ENCODE results near the gene TMEM233. TPM values are rescaled to one million over a fixed set of nuclear protein-coding genes. Genes with fewer than 3 reads are reported as not detected.

The TMEM233 gene
- total and polyA plus RNA-seq, 2 of the 8 experiments (the other 6 are each of a cell fraction or from before 2014, with no cell fraction given) = 0.09 TPM

- Histone ChIP-seq H3K14ac (ENCODE audit: insufficient read length) (no peak overlapping the region), H3K4ac (replicated peaks; ENCODE audit: insufficient read length, low read depth, low read length) (no peak overlapping the region), H3K23ac (ENCODE audit: insufficient read length) (no peak overlapping the region), H2AK5ac (ENCODE audit: low read depth, low read length) (no peak overlapping the region), H4K5ac (ENCODE audit: insufficient read length, low read depth, low read length) (no peak overlapping the region), H2AFZ (ENCODE audit: low read length) (no peak overlapping the region), H4K20me1 (replicated peaks in 1 of 2; ENCODE audit: control insufficient read depth in 1 of 2, insufficient read depth in 2 of 2, low read length in 2 of 2) (no peaks in the 10 kb centered on the region), H2BK12ac (ENCODE audit: low read depth, low read length) (no peak overlapping the region), H3K27ac (ENCODE audit: low read depth, low read length) (no peak overlapping the region), H2BK20ac (ENCODE audit: low read length) (no peak overlapping the region), H3K9me3 (ENCODE audit: insufficient read depth in 2 of 2, low read depth in 1 of 2, low read length in 1 of 2) (no peaks in the 10 kb centered on the region), H3K4me3 (ENCODE audit: extremely low read depth in 1 of 4, insufficient read depth in 2 of 4, low read depth in 3 of 4, low read length in 4 of 4) (no peak overlapping the region), H2BK15ac (ENCODE audit: low read length) (no peak overlapping the region), H3K56ac (replicated peaks; ENCODE audit: insufficient read length, low read depth, low read length) (no peak overlapping the region), H2BK120ac (replicated peaks; ENCODE audit: low read depth, low read length) (no peak overlapping the region), H3K27me3 (replicated peaks in 1 of 4; ENCODE audit: control insufficient read depth in 3 of 4, extremely low read depth in 1 of 4, insufficient read depth in 3 of 4, low read length in 3 of 4) (no peaks in the 10 kb centered on the region), H3K36me3 (ENCODE audit: control insufficient read depth in 2 of 4, insufficient read depth in 4 of 4, low read length in 3 of 4) (no peaks in the 10 kb centered on the region), H2BK5ac (ENCODE audit: low read depth, low read length) (no peak overlapping the region), H4K91ac (replicated peaks; ENCODE audit: insufficient read length, low read length) (no peak overlapping the region), H3K9ac (replicated peaks in 1 of 4; ENCODE audit: extremely low read depth in 1 of 4, low read depth in 3 of 4, low read length in 3 of 4) (no peak overlapping the region), H3K79me2 (ENCODE audit: control insufficient read depth in 1 of 2, insufficient read depth in 2 of 2, low read length in 2 of 2) (no peaks in the 10 kb centered on the region), H3K79me1 (ENCODE audit: low read depth, low read length) (no peaks in the 10 kb centered on the region), H3K18ac (ENCODE audit: extremely low read depth, low read length) (no peak overlapping the region), H3K4me2 (ENCODE audit: insufficient read depth in 1 of 2, low read depth in 2 of 2, low read length in 2 of 2) (no peak overlapping the region), H3K23me2 (ENCODE audit: low read depth, low read length) (no peaks in the 10 kb centered on the region), H3K4me1 (replicated peaks in 1 of 4; ENCODE audit: control insufficient read depth in 3 of 4, insufficient read depth in 4 of 4, low read length in 3 of 4) (no peaks in the 10 kb centered on the region), H4K8ac (ENCODE audit: extremely low read depth, insufficient read depth, low read length) (no peak overlapping the region)
- CTCF ChIA-PET (ENCODE audit: partially characterized antibody) = interaction anchor here (0.6 to 4.4 kb wide), 4 partner anchors 13 to 332 kb away, joined by 3 to 19 read pairs (median 4); partner anchors contain the start of gene PRKAB1
- FAIRE-seq (no peak), DNase-seq (ENCODE audit: low read depth in 1 of 2, low spot score in 2 of 2) (no peak)
- TF ChIP-seq, protein P1, sequence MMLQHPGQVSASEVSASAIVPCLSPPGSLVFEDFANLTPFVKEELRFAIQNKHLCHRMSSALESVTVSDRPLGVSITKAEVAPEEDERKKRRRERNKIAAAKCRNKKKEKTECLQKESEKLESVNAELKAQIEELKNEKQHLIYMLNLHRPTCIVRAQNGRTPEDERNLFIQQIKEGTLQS (IDR thresholded peaks at IDR 0.05; ENCODE audit: insufficient read depth, low read depth, low read length) = no peak
- TF ChIP-seq RNF2 (IDR thresholded peaks at IDR 0.05; ENCODE audit: borderline replicate concordance, low read depth, low read length, missing control alignments, poor library complexity, severe bottlenecking) (no peak), SP1 (IDR thresholded peaks at IDR 0.05; ENCODE audit: low read depth, low read length) (no peak), SP2 (IDR thresholded peaks at IDR 0.05; ENCODE audit: low read length) (no peak), EZH2 (IDR thresholded peaks at IDR 0.05; ENCODE audit: low read depth, low read length, severe bottlenecking) (no peak), SIRT6 (IDR thresholded peaks at IDR 0.05; ENCODE audit: low read length) (no peak), JUND (IDR thresholded peaks at IDR 0.05; ENCODE audit: low read length) (no peak), CEBPB (IDR thresholded peaks at IDR 0.05; ENCODE audit: low read depth, low read length) (no peak), CBX8 (IDR thresholded peaks at IDR 0.05; ENCODE audit: borderline replicate concordance, low read depth, low read length) (no peak), CBX5 (IDR thresholded peaks at IDR 0.05; ENCODE audit: low read depth, low read length) (no peak), SIN3A (conservative IDR thresholded peaks at IDR 0.05 in 1 of 2, IDR thresholded peaks at IDR 0.05 in 1 of 2; ENCODE audit: low read depth in 1 of 2, low read length in 2 of 2) (no peak), KDM1A (IDR thresholded peaks at IDR 0.05; ENCODE audit: borderline replicate concordance, low read length) (no peak), CHD2 (IDR thresholded peaks at IDR 0.05; ENCODE audit: low read length) (no peak)
- WGBS, 2 experiments (ENCODE audit: extremely low coverage in 1 of 2, insufficient coverage in 1 of 2, insufficient read length in 1 of 2, insufficient replicate concordance in 2 of 2, low coverage in 1 of 2, low lambda C conversion rate in 2 of 2, missing lambda C conversion rate in 1 of 2) = 92% methylated on average over 7 of the region's 7 CpGs; no CpG with 5 or more reads in 1 of the 2 experiments
- POLR2A ChIA-PET (ENCODE audit: partially characterized antibody) = interaction anchor here (0.9 to 1.2 kb wide), 2 partner anchors 23 to 50 kb away, joined by 3 read pairs; no protein-coding TSS in a partner anchor
Measured at GRCh38 chr12:119645535-119646059, 52.0 kb downstream of the TMEM233 start.
